ENCODE measurements around the gene CD7.
"Not testable (repeated sequence)": the region's sequence is repeated elsewhere in the genome, so short reads cannot be mapped to it uniquely, and the experiment has no call there.

CD7 gene

GRCh38 chr17:82317394-82318168 is at the start of gene CD7:
Gene CD7 (minus strand): TSS chr17:82317608. CDS start chr17:82317495, 113 bp downstream.
- intact Hi-C loops (cut with DNase I), result no loop called here
- no peak for DNase-seq

DNA sequence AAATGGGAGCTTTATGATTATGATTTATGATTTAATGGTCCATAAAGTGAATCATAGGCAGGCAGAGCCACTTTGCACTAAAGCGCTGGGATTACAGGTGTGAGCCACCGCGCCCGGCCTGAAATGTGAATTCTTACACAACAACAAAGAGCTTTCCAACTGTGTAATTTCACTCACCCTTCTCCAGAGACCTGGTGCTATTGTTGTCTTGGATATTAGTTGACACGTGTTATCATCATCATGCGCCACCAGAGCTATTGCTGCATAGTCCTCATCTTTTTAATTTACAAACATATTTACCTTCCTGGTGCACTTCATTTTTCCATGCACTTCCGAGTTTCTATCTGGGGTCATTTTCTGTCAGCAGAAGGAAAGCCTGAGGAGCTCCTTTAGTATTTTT is 49.3 kb upstream of the CD7 start:
- DNase-seq, result no peak

GRCh38 chr17:82365606-82366295 is 48.3 kb upstream of the CD7 start:
- DNase-seq, result no peak
- intact Hi-C loops (cut with DNase I), result no loop called here

More for the DNA sequence above, 49.3 kb upstream of the CD7 start:
- intact Hi-C loops (cut with DNase I), result no loop called here

- intact Hi-C loops (cut with DNase I), result no loop called here
- no peak for DNase-seq
These were observed 44.7 kb upstream of the CD7 start for GRCh38 chr17:82361885-82362633.

DNA sequence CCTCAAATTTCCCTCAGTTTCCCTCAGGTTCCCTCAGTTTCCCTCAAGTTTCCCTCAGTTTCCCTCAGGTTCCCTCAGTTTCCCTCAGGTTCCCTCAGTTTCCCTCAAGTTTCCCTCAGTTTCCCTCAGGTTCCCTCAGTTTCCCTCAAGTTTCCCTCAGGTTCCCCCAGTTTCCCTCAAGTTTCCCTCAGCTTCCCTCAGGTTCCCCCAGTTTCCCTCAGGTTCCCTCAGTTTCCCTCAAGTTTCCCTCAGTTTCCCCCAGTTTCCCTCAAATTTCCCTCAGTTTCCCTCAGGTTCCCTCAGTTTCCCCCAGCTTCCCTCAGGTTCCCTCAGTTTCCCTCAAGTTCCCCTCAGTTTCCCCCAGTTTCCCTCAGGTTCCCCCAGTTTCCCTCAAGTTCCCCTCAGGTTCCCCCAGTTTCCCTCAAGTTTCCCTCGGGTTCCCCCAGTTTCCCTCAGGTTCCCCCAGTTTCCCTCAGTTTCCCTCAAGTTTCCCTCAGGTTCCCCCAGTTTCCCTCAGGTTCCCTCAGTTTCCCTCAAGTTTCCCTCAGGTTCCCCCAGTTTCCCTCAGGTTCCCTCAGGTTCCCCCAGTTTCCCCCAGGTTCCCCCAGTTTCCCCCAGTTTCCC is 42.2 kb upstream of the CD7 start:
- intact Hi-C loops (cut with DNase I); DNase-seq: not testable (repeated sequence)

GRCh38 chr17:82358465-82359350 is 41.3 kb upstream of the CD7 start, which contains the start of gene TEX19:
Gene TEX19 (plus strand): TSS chr17:82359247. CDS start chr17:82362151, 2,904 bp downstream.
- intact Hi-C loops (cut with DNase I), result no loop called here
- no peak for DNase-seq

DNA sequence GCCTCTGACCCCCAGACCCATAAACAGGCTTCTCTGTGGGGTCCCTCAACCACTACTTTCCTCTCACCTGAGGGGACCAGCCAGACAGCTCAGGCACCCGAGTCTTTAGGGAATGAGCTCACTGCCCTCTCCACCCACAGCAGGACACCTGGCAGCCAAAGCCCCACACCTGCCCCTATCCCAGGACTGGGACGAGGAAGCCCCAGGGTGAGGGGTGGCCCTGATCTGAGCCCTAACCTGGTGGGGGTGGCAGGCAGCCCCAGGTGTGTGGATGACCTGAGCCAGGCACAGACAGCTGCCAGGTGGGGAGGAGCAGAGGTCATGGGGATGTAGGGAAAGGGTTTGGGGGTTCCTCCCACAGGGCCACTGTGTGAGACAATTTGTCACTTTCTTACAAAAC is 40.0 kb upstream of the CD7 start:
- intact Hi-C loops (cut with DNase I), result no loop called here
- no peak for DNase-seq

GRCh38 chr17:82356845-82357355 is 39.5 kb upstream of the CD7 start:
- no peak for DNase-seq
- intact Hi-C loops (cut with DNase I), result no loop called here

DNA sequence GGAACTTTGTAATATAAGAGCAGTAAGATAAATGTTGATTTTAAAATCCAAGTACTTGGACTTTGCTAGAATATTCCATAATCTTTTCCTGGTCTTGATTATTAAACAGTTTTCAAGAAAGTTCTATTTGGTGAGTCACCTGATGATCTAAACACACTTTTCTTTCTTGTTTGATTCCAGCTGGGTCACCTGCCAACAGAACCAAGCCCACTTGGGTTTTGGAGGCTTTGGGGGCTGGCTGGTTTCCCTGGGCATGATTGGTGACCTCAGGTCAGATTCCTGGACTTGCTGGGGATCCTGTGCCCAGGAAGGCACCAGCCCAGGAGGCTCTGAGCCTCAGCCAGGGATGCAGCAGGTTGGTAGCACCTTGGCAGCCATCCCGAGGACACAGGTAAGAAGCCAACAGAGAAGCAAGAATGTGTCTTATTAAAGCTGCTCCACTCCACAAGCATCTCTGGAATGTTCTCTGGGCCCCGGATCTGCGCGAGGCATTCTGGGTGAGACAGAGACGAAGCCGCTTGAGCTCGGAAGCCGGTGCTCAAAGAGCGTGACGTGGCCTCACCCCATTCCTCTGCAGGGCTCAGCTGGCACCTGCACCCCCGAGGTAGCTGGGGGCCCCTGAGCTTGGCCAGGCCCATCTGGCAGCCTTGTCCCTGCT is 38.5 kb upstream of the CD7 start:
- intact Hi-C loops (cut with DNase I), result no loop called here
- no peak for DNase-seq

DNA sequence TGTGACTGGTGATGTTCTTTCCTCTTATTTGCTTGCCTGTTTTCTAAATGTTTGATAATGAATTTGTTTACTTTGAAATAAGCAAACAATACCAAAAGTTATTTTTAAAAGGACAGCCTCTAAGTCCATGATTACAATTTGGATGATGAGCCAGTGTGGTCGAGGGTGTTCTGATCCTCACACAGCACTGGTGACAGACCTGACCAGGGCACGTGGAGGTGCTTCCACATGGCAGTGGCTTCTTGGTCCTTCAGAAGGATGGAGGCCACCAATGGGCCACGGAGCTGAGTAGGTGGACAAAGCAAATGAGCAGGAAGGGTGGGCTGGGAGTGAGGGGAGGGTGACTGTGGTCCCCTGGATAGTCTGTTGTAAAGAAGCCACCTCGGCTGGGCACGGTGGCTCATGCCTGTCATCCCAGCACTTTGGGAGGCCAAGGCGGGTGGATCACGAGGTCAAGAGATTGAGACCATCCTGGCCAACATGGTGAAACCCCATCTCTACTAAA is 37.4 kb upstream of the CD7 start:
- intact Hi-C loops (cut with DNase I), result loop anchor here (5.0 kb wide), 1 partner anchor 57 kb away; no protein-coding TSS in a partner anchor
- no peak for DNase-seq

DNA sequence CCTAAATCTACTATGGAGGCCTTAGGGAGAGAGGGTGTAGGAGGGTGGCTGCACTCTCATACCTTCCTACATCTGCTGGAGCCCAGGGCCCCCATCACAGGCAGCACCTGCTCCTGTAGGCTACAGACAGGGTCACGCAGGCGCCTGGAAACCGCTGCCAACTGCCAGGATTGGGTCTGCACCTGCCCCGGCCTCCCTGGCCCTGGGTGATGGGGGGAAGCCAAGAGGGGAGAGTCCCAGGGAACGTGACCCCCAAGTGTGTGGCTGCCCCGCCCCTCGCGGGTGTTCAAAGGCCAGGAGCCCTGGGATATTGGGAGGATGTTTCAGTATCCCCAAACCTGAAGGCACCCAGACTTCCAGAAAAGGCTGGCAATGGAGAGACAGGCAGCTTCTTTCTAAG is 36.1 kb upstream of the CD7 start:
- intact Hi-C loops (cut with DNase I), result loop anchor here (5.0 kb wide), 1 partner anchor 59 kb away; no protein-coding TSS in a partner anchor
- DNase-seq, result no peak

DNA sequence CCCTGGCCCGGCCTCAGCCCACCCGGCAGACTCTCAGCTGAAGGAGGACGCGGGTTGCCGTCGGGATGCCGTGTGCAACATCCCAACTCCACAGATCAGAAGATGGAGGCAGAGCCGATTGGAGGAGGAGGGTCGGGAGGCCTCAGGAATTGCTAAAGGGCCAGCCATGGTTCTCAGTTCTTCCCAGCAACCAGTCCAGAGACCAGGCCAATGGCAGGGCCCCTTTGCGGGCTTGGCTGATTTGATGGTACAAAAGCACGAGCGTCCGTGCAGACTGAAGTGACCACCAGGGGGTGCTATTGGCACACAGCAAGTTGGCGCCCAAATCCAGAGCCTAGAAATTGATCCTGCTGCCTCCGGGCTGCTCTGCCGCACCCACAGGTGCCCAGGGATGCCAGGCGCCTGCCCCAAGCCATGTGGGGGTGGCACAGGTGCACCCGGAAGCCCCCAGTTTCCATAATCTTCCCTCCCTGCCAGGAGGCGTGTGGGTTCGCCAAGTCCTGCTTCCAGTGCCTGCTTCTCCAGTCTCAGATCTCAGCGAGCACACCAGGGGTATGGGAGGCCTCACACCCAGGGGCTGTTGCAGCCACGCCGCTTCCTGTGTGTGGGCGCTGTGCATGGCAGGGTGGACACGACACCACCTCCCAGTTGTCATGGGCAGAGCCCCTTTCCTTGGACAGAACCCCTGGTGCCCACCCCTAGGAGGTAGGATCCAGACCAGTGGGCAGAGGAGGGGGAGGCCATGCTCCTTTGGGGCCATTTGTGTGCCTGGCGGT is 34.5 kb upstream of the CD7 start:
- DNase-seq, result peak; percentile 65 to 94 (median 86)
- intact Hi-C loops (cut with DNase I), result loop anchor here (5.0 kb wide), 1 partner anchor 60 kb away; no protein-coding TSS in a partner anchor

GRCh38 chr17:82351254-82351712 is 33.9 kb upstream of the CD7 start:
- DNase-seq, result no peak
- intact Hi-C loops (cut with DNase I), result loop anchor here (5.0 kb wide), 1 partner anchor 61 kb away; no protein-coding TSS in a partner anchor

DNA sequence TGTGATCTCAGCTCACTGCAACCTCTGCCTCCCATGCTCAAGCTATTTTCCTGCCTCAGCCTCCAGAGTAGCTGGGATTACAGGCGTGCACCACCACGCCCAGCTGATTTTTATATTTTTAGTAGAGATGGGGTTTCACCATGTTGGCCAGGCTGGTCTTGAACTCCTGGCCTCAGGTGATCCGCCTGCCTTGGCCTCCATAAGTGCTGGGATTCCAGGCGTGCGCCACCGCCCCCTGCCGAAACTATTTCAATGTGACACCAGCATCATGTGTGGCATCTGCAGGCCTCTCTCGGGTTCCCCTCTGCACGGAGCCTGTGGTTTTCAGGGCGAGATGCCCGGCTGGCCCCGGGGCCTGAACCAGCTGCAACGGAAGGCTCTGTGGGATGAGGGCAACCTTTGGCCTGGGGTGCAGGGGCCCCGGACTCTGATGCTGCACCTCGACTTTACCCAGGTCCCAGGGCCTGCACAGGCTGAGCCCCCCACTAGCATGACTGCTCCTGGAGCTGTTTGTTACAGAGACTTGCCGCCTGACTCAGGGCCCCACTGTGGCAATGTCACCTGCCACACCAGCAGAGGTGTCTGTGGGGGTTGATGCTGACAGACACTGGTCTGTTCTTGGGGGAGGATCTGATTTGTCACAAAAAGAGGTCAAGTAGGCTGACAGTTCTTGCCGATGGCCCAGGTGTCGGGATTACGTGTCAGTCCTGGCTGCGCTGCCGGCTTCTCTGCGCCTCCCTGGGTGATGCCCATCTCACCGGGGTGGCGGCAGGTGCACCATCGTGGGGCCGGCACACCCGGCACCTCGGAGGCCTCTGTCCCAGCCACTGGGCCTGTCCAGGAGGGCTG is 33.0 kb upstream of the CD7 start:
- no peak for DNase-seq

GRCh38 chr17:82349287-82349701 is 31.9 kb upstream of the CD7 start:
- DNase-seq, result no peak
- intact Hi-C loops (cut with DNase I), result no loop called here

More for the DNA sequence above, 33.0 kb upstream of the CD7 start:
- intact Hi-C loops (cut with DNase I), result loop anchor here (5.0 kb wide), 1 partner anchor 62 kb away; no protein-coding TSS in a partner anchor

All from head of caudate nucleus (tissue), 42 donors.